ENCODE results near the gene DLGAP1.

The DLGAP1 gene

GRCh38 chr18:4251873-4252272, 203.2 kb downstream of the DLGAP1 start:
- Mint-ChIP-seq H3K4me1 (ENCODE audit: low read depth) (no peaks in the 10 kb centered on the region), H3K4me3 (no peak overlapping the region), H3K36me3 (ENCODE audit: low read depth) (no peaks in the 10 kb centered on the region), H3K27me3 (no peaks in the 10 kb centered on the region), H3K9me3 (no peaks in the 10 kb centered on the region), H3K27ac (no peak overlapping the region)
- no peak for DNase-seq

- no peaks in the 10 kb centered on the region for H3K4me1 Mint-ChIP-seq (ENCODE audit: low read depth)
Measured at GRCh38 chr18:4251206-4251605, 203.9 kb downstream of the DLGAP1 start.

DNA sequence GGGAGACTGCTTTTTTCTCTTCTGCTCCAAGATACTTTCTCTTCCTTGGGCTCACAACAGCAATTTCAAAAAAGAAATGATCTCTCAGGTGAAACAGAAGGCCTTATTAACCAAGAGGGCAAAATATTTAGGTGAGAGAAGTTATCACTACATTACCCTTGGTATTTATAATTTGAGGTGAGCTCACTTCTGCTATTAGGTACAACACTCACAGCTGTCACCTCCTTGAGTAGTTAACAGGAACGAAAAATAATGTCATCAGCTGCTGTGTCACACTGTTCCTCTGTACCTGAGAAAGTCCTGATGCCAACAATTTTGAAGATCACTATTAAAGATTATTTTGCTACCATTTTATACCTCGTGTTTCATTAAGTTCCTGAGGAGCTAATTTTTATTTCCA, 205.0 kb downstream of the DLGAP1 start:
- H3K27ac Mint-ChIP-seq: no peak overlapping the region
- no peaks in the 10 kb centered on the region for H3K4me1 Mint-ChIP-seq (ENCODE audit: low read depth)
- no peak overlapping the region for H3K4me3 Mint-ChIP-seq
- no peak for DNase-seq
- no peaks in the 10 kb centered on the region for H3K27me3 Mint-ChIP-seq
- H3K36me3 Mint-ChIP-seq (ENCODE audit: low read depth): no peaks in the 10 kb centered on the region
- no peaks in the 10 kb centered on the region for H3K9me3 Mint-ChIP-seq

More at GRCh38 chr18:4251206-4251605, 203.9 kb downstream of the DLGAP1 start:
- no peak overlapping the region for H3K4me3 Mint-ChIP-seq
- H3K27ac Mint-ChIP-seq: no peak overlapping the region
- no peaks in the 10 kb centered on the region for H3K9me3 Mint-ChIP-seq
- DNase-seq: no peak
- H3K27me3 Mint-ChIP-seq: no peaks in the 10 kb centered on the region
- no peaks in the 10 kb centered on the region for H3K36me3 Mint-ChIP-seq (ENCODE audit: low read depth)

- no peak for DNase-seq
- Mint-ChIP-seq H3K36me3 (ENCODE audit: low read depth) (no peaks in the 10 kb centered on the region), H3K9me3 (peaks cover 3% of the 10 kb centered on the region), H3K27me3 (no peaks in the 10 kb centered on the region), H3K27ac (no peak overlapping the region), H3K4me1 (ENCODE audit: low read depth) (no peaks in the 10 kb centered on the region), H3K4me3 (no peak overlapping the region)
Measured at GRCh38 chr18:4248686-4249085, 206.4 kb downstream of the DLGAP1 start.

DNA sequence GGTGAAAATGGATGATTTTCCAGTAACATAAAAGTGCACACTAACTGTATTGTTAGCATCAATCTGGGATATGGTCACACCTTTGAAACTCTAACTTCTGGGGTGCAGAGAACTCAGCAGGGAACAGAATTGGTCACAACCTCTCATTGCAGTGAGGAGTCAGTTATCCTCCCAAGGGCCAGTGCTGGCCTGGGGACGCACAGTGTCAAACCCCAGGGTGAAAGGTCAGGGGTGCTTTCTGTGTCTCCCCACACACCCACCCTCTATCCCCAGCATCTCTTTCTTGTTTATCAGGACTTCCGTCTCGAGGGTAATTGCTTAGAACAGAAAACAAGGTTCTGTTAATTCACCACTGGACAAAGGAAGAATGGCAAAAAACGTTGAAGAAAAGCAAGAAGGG, 208.7 kb downstream of the DLGAP1 start:
- Mint-ChIP-seq H3K4me3 (no peak overlapping the region), H3K4me1 (ENCODE audit: low read depth) (no peaks in the 10 kb centered on the region), H3K27ac (no peak overlapping the region), H3K27me3 (no peaks in the 10 kb centered on the region), H3K9me3 (peaks cover 3% of the 10 kb centered on the region), H3K36me3 (ENCODE audit: low read depth) (no peaks in the 10 kb centered on the region)
- DNase-seq: no peak

- no peak overlapping the region for H3K4me3 Mint-ChIP-seq
- H3K9me3 Mint-ChIP-seq: peaks cover 3% of the 10 kb centered on the region
- no peak overlapping the region for H3K27ac Mint-ChIP-seq
- H3K4me1 Mint-ChIP-seq (ENCODE audit: low read depth): no peaks in the 10 kb centered on the region
- no peaks in the 10 kb centered on the region for H3K27me3 Mint-ChIP-seq
- no peak for DNase-seq
- no peaks in the 10 kb centered on the region for H3K36me3 Mint-ChIP-seq (ENCODE audit: low read depth)
Measured at GRCh38 chr18:4245456-4245855, 209.7 kb downstream of the DLGAP1 start.

DNA sequence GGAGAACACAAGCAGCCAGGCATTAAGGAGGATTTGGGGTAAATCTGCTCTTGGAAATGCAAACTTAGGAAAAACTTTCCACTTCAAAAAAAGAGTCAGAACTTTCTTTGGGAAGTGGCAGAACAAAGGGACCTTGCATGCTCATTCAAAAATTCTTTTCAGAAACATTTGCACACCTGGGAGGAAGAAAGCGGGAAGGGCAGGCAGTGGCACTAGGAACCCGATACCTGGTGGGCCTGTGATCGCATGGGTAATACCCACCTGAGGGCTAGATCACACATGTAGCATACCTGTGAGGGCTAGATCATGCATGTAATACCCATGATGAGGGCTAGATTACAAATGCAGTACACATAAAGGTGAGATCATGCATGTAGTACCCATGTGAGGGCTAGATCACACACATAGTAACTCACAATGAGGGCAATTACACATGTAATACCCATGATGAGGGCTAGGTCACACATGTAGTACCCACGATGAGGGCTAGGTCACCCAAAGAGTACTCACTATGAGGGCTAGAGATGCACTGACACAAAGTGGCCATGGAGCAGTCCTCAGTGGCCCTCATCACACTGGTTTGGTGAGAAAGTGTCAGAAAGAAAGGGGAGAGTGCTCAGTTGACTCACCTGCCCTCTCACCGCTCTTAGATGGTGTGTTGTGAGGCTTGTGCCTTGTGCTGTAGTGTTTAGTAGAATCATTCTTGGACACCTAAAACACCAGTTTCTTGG, 212.5 kb downstream of the DLGAP1 start:
- Mint-ChIP-seq H3K27me3 (no peaks in the 10 kb centered on the region), H3K27ac (no peak overlapping the region), H3K4me1 (ENCODE audit: low read depth) (no peaks in the 10 kb centered on the region), H3K4me3 (no peak overlapping the region), H3K36me3 (ENCODE audit: low read depth) (no peaks in the 10 kb centered on the region), H3K9me3 (peaks cover 3% of the 10 kb centered on the region)
- DNase-seq: no peak

DNA sequence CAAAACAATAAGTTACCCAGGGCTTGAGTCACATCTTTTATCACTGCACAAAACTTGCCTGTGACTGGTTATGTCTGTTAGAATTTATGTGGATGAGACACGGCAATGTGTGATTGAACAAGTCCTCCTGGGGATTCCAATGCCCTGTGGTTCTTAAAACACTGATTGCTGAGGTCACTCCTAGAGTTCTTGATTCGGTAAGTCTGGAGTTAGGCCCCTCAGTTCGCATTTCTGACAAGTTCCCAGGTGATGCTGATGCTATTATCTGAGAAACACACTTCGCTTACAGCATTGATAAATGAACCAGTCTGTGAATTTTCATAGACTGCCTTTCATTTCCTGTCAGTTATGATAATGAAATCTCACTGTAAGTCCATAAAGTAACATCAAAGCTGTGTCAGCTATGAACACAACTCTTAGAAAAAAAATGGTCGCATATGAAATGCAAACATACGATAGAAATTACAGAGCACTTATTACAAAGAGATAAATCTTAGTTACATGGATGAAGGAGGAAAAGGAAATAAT, 214.0 kb downstream of the DLGAP1 start:
- H3K36me3 Mint-ChIP-seq (ENCODE audit: low read depth): no peaks in the 10 kb centered on the region
- no peaks in the 10 kb centered on the region for H3K4me1 Mint-ChIP-seq (ENCODE audit: low read depth)
- H3K4me3 Mint-ChIP-seq: no peak overlapping the region
- peaks cover 3% of the 10 kb centered on the region for H3K9me3 Mint-ChIP-seq
- H3K27ac Mint-ChIP-seq: no peak overlapping the region
- H3K27me3 Mint-ChIP-seq: no peaks in the 10 kb centered on the region
- DNase-seq: no peak

GRCh38 chr18:4238966-4239365, 216.1 kb downstream of the DLGAP1 start:
- Mint-ChIP-seq H3K27me3 (no peaks in the 10 kb centered on the region), H3K36me3 (ENCODE audit: low read depth) (no peaks in the 10 kb centered on the region), H3K27ac (no peak overlapping the region), H3K4me3 (no peak overlapping the region), H3K4me1 (ENCODE audit: low read depth) (no peaks in the 10 kb centered on the region), H3K9me3 (no peaks in the 10 kb centered on the region)
- DNase-seq: no peak

DNA sequence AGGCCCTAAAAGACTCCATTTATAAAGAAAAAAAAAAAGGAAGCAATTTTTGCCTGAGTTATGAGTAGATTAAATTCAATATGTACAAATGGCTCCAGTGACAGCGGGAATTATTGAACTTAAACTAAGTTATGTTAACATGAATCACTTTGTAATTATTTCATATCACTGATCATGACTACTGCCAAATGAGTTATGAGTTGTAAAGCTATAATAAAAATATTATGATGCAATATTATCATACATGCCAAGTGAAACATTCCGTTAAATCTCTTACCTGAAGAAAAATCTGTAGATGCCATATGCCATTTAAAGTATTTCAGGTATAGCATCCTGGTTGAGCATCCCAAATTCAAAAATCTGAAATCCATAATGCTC, 217.5 kb downstream of the DLGAP1 start:
- DNase-seq: no peak
- H3K4me3 Mint-ChIP-seq: no peak overlapping the region
- no peaks in the 10 kb centered on the region for H3K9me3 Mint-ChIP-seq
- no peaks in the 10 kb centered on the region for H3K27me3 Mint-ChIP-seq
- no peaks in the 10 kb centered on the region for H3K4me1 Mint-ChIP-seq (ENCODE audit: low read depth)
- H3K36me3 Mint-ChIP-seq (ENCODE audit: low read depth): no peaks in the 10 kb centered on the region
- H3K27ac Mint-ChIP-seq: no peak overlapping the region

GRCh38 chr18:4236940-4237663, 218.0 kb downstream of the DLGAP1 start:
- Mint-ChIP-seq H3K9me3 (no peaks in the 10 kb centered on the region), H3K27me3 (no peaks in the 10 kb centered on the region), H3K4me1 (ENCODE audit: low read depth) (no peaks in the 10 kb centered on the region), H3K27ac (no peak overlapping the region), H3K36me3 (ENCODE audit: low read depth) (no peaks in the 10 kb centered on the region), H3K4me3 (no peak overlapping the region)
- DNase-seq: no peak

DNA sequence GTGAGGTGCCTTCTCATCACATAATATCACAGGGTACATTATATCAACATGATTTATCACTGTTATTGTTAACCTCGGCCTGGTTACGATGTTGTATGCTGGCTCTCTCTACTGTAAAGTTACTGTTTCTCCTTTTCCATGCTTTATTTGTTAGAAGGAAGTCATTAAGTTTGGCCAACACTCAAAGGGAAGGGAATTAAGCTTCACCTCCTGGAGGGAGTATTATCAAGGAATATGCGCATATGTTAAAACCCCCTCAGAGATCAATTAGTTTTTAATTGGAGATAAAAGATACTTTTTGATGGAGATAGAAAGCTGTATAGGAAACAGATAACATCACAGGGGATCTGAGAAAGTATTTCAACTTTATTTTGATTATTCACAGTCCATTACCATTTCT, 221.6 kb downstream of the DLGAP1 start:
- Mint-ChIP-seq H3K4me1 (ENCODE audit: low read depth) (no peaks in the 10 kb centered on the region), H3K36me3 (ENCODE audit: low read depth) (no peaks in the 10 kb centered on the region), H3K27me3 (no peaks in the 10 kb centered on the region)

GRCh38 chr18:4232656-4233055, 222.5 kb downstream of the DLGAP1 start:
- H3K9me3 Mint-ChIP-seq: peaks cover 10% of the 10 kb centered on the region
- no peak overlapping the region for H3K4me3 Mint-ChIP-seq
- no peaks in the 10 kb centered on the region for H3K36me3 Mint-ChIP-seq (ENCODE audit: low read depth)
- H3K27ac Mint-ChIP-seq: no peak overlapping the region
- no peaks in the 10 kb centered on the region for H3K4me1 Mint-ChIP-seq (ENCODE audit: low read depth)
- no peak for DNase-seq
- no peaks in the 10 kb centered on the region for H3K27me3 Mint-ChIP-seq

More for the DNA sequence above, 221.6 kb downstream of the DLGAP1 start:
- Mint-ChIP-seq H3K4me3 (no peak overlapping the region), H3K9me3 (peaks cover 6% of the 10 kb centered on the region), H3K27ac (no peak overlapping the region)
- DNase-seq: no peak

DNA sequence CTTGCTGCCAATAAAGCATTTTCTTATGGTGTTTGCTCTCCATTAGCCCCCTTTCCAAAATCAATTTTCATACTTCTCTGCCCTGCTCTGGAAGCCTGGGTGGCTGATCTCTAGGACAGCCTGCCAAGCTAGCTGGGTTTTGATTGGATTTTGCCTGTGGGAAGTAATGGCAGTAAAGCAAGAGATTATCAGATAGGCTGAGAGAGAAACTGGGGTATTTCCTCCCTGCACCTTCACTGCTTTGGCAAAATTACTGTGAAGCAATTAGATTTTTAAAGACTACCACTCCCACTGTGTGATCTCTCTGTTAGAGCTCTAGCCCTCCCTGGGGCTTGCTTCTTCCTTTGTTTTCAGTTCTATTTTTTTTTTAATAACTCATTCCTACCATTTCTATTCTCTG, 223.8 kb downstream of the DLGAP1 start:
- Mint-ChIP-seq H3K4me3 (no peak overlapping the region), H3K36me3 (ENCODE audit: low read depth) (no peaks in the 10 kb centered on the region), H3K9me3 (peaks cover 10% of the 10 kb centered on the region), H3K4me1 (ENCODE audit: low read depth) (no peaks in the 10 kb centered on the region), H3K27ac (no peak overlapping the region), H3K27me3 (no peaks in the 10 kb centered on the region)
- no peak for DNase-seq

DNA sequence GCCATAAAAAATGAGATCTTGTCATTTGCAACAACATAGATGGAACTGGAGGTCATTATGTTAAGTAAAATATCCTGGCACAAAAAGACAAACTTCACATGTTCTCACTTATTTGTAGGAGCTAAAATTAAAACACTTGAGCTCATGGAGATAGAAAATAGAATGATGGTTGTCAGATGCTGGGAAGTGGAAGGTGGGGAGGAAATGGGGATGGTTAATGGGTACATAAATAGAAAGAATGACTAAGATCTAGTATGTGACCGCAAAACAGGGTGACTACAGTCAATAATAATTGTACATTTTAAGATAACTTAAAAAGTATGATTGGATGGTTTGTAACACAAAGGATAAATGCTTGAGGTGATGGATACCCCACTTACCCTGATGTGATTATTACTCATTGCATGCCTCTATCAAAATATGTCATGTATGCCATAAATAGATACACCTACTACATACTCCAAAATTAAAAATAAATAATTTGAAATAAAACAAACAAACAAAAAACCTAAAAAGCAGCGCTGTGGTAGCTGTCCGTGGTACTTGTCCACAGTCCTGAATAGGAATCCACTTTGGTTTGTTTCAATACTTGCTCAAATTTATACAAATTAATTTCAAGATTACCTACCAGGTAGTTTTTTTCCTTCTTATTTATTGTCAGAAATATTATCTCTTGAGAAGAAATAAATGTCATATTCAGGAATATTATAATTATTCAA, 224.5 kb downstream of the DLGAP1 start:
- Mint-ChIP-seq H3K27me3 (no peaks in the 10 kb centered on the region), H3K27ac (no peak overlapping the region), H3K4me1 (ENCODE audit: low read depth) (no peaks in the 10 kb centered on the region), H3K9me3 (peaks cover 13% of the 10 kb centered on the region), H3K4me3 (no peak overlapping the region), H3K36me3 (ENCODE audit: low read depth) (no peaks in the 10 kb centered on the region)
- no peak for DNase-seq

Data from activated T-cell treated with anti-CD3 and anti-CD28 coated beads, Interleukin-2, amount 50 U/mL, for 24 hours (primary cell).